ENCODE results near the gene INAFM2. TPM values are rescaled to one million over a fixed set of nuclear protein-coding genes. Genes with fewer than 3 reads are reported as not detected.
A peak's percentile ranks its signal among the peaks of the same experiment; 100 is the strongest.

INAFM2 gene
- polyA plus RNA-seq, 3 donors: 5.1 to 19.6 (median 8.3) TPM

DNA sequence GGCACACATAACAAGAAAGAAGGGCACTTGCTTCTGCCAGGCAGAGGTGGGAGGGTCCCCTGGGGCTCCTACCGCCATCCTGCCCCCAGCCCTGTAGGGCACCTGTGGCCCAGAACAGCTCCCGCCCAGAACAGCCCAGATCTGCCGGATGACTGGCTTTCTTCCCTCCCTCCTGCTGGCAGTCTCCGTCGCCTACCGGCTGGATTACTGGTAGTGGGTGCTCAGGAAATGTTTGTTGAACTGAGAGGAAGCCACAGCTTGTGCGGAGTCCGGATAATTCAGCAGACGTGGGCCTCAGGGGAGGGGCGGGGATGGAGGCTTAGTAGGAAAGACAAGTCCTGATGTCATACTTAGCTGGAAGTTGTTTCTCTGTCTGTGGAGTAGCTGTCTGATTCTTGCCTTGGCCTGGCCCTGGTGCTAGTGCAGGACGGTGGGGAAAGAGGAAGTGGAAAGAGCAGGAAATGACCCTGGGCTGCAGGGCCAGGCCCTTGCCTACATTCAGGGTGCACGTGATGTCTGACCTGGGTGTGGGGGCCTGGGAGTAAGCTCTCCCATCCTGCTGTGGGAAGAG lies 10.5 kb downstream of the INAFM2 start:
- peak overlapping the region; percentile 65 for H2AFZ ChIP-seq (ENCODE audit: insufficient read depth, low read depth, low read length, poor library complexity, severe bottlenecking)
- peak overlapping the region; percentile 78 to 86 for H3K4me3 Mint-ChIP-seq
- no peaks in the 10 kb centered on the region for H4K20me1 ChIP-seq (ENCODE audit: insufficient read depth, low read length)
- H3K36me3 Mint-ChIP-seq: peaks cover 22 to 24% of the 10 kb centered on the region in 2 donors
- H3K4me3 ChIP-seq (replicated peaks in 1 of 3; ENCODE audit: low read depth in 2 of 3, low read length in 3 of 3): peak overlapping the region in 2 of 3 experiments; percentile 25 to 71
- H3K4me2 ChIP-seq (replicated peaks; ENCODE audit: extremely low read depth, low read length, poor library complexity, severe bottlenecking): peak overlapping the region; percentile 70
- H3K79me2 ChIP-seq (ENCODE audit: insufficient read depth, low read length): peaks cover 9% of the 10 kb centered on the region
- peaks cover 88% of the 10 kb centered on the region for H3K4me1 Mint-ChIP-seq
- H3K9me3 Mint-ChIP-seq: peaks cover 0 to 2% (median 0%) of the 10 kb centered on the region in 7 donors
- H3K27me3 Mint-ChIP-seq (ENCODE audit: low read depth in 3 of 3): peaks cover 1 to 6% (median 3%) of the 10 kb centered on the region in 3 donors
- H3K27ac ChIP-seq (ENCODE audit: low read depth in 1 of 2, low read length in 2 of 2): peak overlapping the region; percentile 93 to 96
- H3K36me3 ChIP-seq (replicated peaks in 1 of 2; ENCODE audit: control insufficient read depth in 1 of 2, insufficient read depth in 2 of 2, low read length in 2 of 2): peaks cover 0 to 15% of the 10 kb centered on the region in 2 donors
- TF ChIP-seq, protein P1, sequence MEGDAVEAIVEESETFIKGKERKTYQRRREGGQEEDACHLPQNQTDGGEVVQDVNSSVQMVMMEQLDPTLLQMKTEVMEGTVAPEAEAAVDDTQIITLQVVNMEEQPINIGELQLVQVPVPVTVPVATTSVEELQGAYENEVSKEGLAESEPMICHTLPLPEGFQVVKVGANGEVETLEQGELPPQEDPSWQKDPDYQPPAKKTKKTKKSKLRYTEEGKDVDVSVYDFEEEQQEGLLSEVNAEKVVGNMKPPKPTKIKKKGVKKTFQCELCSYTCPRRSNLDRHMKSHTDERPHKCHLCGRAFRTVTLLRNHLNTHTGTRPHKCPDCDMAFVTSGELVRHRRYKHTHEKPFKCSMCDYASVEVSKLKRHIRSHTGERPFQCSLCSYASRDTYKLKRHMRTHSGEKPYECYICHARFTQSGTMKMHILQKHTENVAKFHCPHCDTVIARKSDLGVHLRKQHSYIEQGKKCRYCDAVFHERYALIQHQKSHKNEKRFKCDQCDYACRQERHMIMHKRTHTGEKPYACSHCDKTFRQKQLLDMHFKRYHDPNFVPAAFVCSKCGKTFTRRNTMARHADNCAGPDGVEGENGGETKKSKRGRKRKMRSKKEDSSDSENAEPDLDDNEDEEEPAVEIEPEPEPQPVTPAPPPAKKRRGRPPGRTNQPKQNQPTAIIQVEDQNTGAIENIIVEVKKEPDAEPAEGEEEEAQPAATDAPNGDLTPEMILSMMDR (IDR thresholded peaks at IDR 0.05): no peak
- intact Hi-C loops (cut with micrococcal nuclease): loop anchor here in 1 of 2 donors (1.0 kb wide), 1 partner anchor 9 kb away; no protein-coding TSS in a partner anchor
- DNase-seq: peak; percentile 92 to 95 (median 93)
- H3K27ac Mint-ChIP-seq: peak overlapping the region; percentile 94 to 99 (median 97)
- no peaks in the 10 kb centered on the region for H3K9me3 ChIP-seq (replicated peaks in 1 of 2; ENCODE audit: control insufficient read depth in 1 of 2, insufficient read depth in 1 of 2, low read length in 2 of 2)
- 1% methylated on average over 9 of the region's 12 CpGs for WGBS (ENCODE audit: insufficient coverage)
- peak overlapping the region; percentile 68 for H3K9ac ChIP-seq (ENCODE audit: insufficient read depth, low read length, poor library complexity, severe bottlenecking)
- peaks cover 92 to 94% of the 10 kb centered on the region in 2 donors for H3K4me1 ChIP-seq (ENCODE audit: control insufficient read depth in 1 of 2, insufficient read depth in 2 of 2, low read length in 2 of 2)
- no peaks in the 10 kb centered on the region for H3K27me3 ChIP-seq (ENCODE audit: control insufficient read depth in 2 of 2, insufficient read depth in 2 of 2, low read length in 2 of 2)

GRCh38 chr15:40334541-40334940 lies 11.0 kb downstream of the INAFM2 start:
- no peak for DNase-seq
- Histone ChIP-seq H3K4me1 (ENCODE audit: control insufficient read depth in 1 of 2, insufficient read depth in 2 of 2, low read length in 2 of 2) (peaks cover 95 to 99% of the 10 kb centered on the region in 2 donors), H3K27me3 (ENCODE audit: control insufficient read depth in 2 of 2, insufficient read depth in 2 of 2, low read length in 2 of 2) (no peaks in the 10 kb centered on the region), H3K4me2 (replicated peaks; ENCODE audit: extremely low read depth, low read length, poor library complexity, severe bottlenecking) (no peak overlapping the region), H3K36me3 (replicated peaks in 1 of 2; ENCODE audit: control insufficient read depth in 1 of 2, insufficient read depth in 2 of 2, low read length in 2 of 2) (peaks cover 0 to 12% of the 10 kb centered on the region in 2 donors), H3K79me2 (ENCODE audit: insufficient read depth, low read length) (peaks cover 9% of the 10 kb centered on the region), H3K4me3 (replicated peaks in 1 of 3; ENCODE audit: low read depth in 2 of 3, low read length in 3 of 3) (peak overlapping the region in 1 of 3 experiments; percentile 71), H3K9ac (ENCODE audit: insufficient read depth, low read length, poor library complexity, severe bottlenecking) (peak overlapping the region; percentile 64), H3K9me3 (replicated peaks in 1 of 2; ENCODE audit: control insufficient read depth in 1 of 2, insufficient read depth in 1 of 2, low read length in 2 of 2) (no peaks in the 10 kb centered on the region), H4K20me1 (ENCODE audit: insufficient read depth, low read length) (no peaks in the 10 kb centered on the region), H3K27ac (ENCODE audit: low read depth in 1 of 2, low read length in 2 of 2) (peak overlapping the region; percentile 93 to 96), H2AFZ (ENCODE audit: insufficient read depth, low read depth, low read length, poor library complexity, severe bottlenecking) (peak overlapping the region; percentile 65)
- Mint-ChIP-seq H3K4me1 (peaks cover 87% of the 10 kb centered on the region), H3K36me3 (peaks cover 18 to 19% of the 10 kb centered on the region in 2 donors), H3K27me3 (ENCODE audit: low read depth in 3 of 3) (peaks cover 1 to 6% (median 3%) of the 10 kb centered on the region in 3 donors), H3K9me3 (peaks cover 0 to 2% (median 0%) of the 10 kb centered on the region in 7 donors), H3K4me3 (peak overlapping the region in 1 of 2 donors; percentile 86), H3K27ac (peak overlapping the region; percentile 94 to 99 (median 97))
- 90% methylated on average over 1 of the region's 3 CpGs for WGBS (ENCODE audit: insufficient coverage)
- TF ChIP-seq, protein P1 (IDR thresholded peaks at IDR 0.05): no peak
- intact Hi-C loops (cut with micrococcal nuclease): loop anchor here in 1 of 2 donors (1.0 kb wide), 1 partner anchor 9 kb away; no protein-coding TSS in a partner anchor

Measured in CD14-positive monocyte (primary cell).